Fibroblast of pulmonary artery (primary cell): ENCODE data around the gene NTN5.

Source experiments
- DNase-seq: peaks from one replicate; pipeline ENCODE4 v3.0.0-alpha.2; 2010; ENCODE audit warnings: low read depth
- H3K4me3 ChIP-seq: replicated peaks from 2 replicates; pipeline ENCODE4 v1.5.1; 2011; ENCODE audit warnings: low read depth, mild to moderate bottlenecking, control low read depth, low read length, moderate library complexity
- CTCF ChIP-seq: IDR thresholded peaks from 2 replicates; pipeline ENCODE4 v1.5.1; 2011; ENCODE audit warnings: mild to moderate bottlenecking, control low read depth, low read length, inconsistent platforms; ENCODE audit errors: missing control alignments

The NTN5 gene

GRCh38 chr19:48668332-48668731 lies 4.5 kb downstream of the NTN5 start:
- H3K4me3 ChIP-seq, result no peak overlapping the region
- no peak for TF ChIP-seq CTCF
- DNase-seq, result no peak

- TF ChIP-seq CTCF, result no peak
- no peak overlapping the region for H3K4me3 ChIP-seq
- DNase-seq, result no peak
Measured at GRCh38 chr19:48665786-48666185, 7.0 kb downstream of the NTN5 start.

GRCh38 chr19:48664476-48664875 lies 8.3 kb downstream of the NTN5 start:
- no peak for DNase-seq
- no peak for TF ChIP-seq CTCF
- no peak overlapping the region for H3K4me3 ChIP-seq

- no peak overlapping the region for H3K4me3 ChIP-seq
- TF ChIP-seq CTCF, result no peak
- no peak for DNase-seq
Measured at GRCh38 chr19:48663667-48664066, 9.2 kb downstream of the NTN5 start.

- DNase-seq, result no peak
- no peak overlapping the region for H3K4me3 ChIP-seq
- no peak for TF ChIP-seq CTCF
Measured at GRCh38 chr19:48661711-48662090, 11.1 kb downstream of the NTN5 start.

- no peak overlapping the region for H3K4me3 ChIP-seq
- peak; percentile 92 for DNase-seq
- TF ChIP-seq CTCF, result no peak
Measured at GRCh38 chr19:48660852-48661710, 11.7 kb downstream of the NTN5 start.

GRCh38 chr19:48659768-48660167 lies 13.0 kb downstream of the NTN5 start:
- H3K4me3 ChIP-seq, result no peak overlapping the region
- DNase-seq, result peak; percentile 41
- TF ChIP-seq CTCF, result no peak
